A549 (cell line): ENCODE data around the gene CDC42EP1.

Source experiments
- PHF8 ChIP-seq: fragments of 200-600 bp; sonication (generic); IDR thresholded peaks from 2 replicates; pipeline ENCODE4 v1.6.1; 2016; ENCODE audit warnings: low read depth, mild to moderate bottlenecking, antibody characterized with exemption, moderate library complexity, borderline replicate concordance
- RCOR1 ChIP-seq: fragments of 150-350 bp; IDR thresholded peaks from 2 replicates; pipeline ENCODE4 v1.6.1; 2014; ENCODE audit warnings: antibody characterized with exemption, low read length, low read depth

DNA sequence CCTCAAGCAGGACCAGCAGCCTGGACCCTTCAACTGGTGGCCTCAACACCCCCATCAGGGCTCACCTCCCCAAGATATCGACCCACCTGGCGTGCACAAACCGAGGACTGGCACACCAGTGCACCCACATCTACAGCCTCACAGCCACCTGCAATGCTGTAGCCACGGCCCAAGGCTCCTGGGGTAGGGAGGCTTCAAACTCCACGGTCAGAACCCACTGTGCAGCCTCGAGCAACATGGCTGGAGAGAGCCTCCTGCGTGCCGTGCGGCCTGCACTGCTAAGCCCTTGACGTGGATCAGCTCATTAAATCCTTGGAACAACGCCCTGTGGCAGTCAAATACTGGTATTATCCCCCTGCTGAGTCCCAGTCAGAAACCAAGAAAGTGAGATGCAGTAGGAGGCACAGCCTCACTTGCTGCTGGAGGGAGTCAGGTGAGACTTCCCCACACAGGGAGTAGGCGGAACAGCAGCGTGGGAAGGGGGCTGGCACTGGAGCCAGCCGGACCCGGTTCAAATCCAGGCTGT is 45.7 kb upstream of the CDC42EP1 start:
- TF ChIP-seq RCOR1: no peak
- TF ChIP-seq PHF8: no peak
